Left ventricle myocardium inferior (tissue), 1 donor: ENCODE data around the gene BAG2. TPM values are rescaled to one million over a fixed set of nuclear protein-coding genes. Genes with fewer than 3 reads are reported as not detected.
A peak's percentile ranks its signal among the peaks of the same experiment; 100 is the strongest.

Source experiments
- DNase-seq: peaks from one replicate; pipeline ENCODE4 v3.0.0-alpha.2; 2020
- H3K27ac ChIP-seq: fragments of 200-600 bp; replicated peaks from 2 replicates; pipeline ENCODE4 v1.8.0; 2021
- H3K27me3 ChIP-seq: fragments of 200-600 bp; 2 replicates; pipeline ENCODE4 v1.8.0; 2021; ENCODE audit warnings: low read depth
- H3K36me3 ChIP-seq: fragments of 200-600 bp; 2 replicates; pipeline ENCODE4 v1.8.0; 2021
- H3K4me1 ChIP-seq: fragments of 200-600 bp; 2 replicates; pipeline ENCODE4 v1.8.0; 2021
- H3K4me3 ChIP-seq: fragments of 200-600 bp; 2 replicates; pipeline ENCODE4 v1.8.0; 2021; ENCODE audit warnings: mild to moderate bottlenecking, moderate library complexity
- H3K9me3 ChIP-seq: fragments of 200-600 bp; replicated peaks from 2 replicates; pipeline ENCODE4 v1.8.0; 2021
- intact Hi-C: fragments of 100-400 bp; cut with micrococcal nuclease; formaldehyde crosslinking; loops from one replicate; pipeline ENCODE4 v1.11.0; 2022
- total RNA-seq: library from RNA; stranded (reverse); fragmentation: NEBNext Ultra II Directional; extraction: Animal tissue kit (Norgen Biotek cat#: 25700); gene quantifications from one replicate; pipeline ENCODE4 v1.2.1, GENCODE V29; 2021
- TF ChIP-seq, protein P1 (sequence below): fragments of 200-600 bp; IDR thresholded peaks from 2 replicates; pipeline ENCODE4 v1.8.0; 2021; ENCODE audit warnings: antibody characterized with exemption, mild to moderate bottlenecking, borderline replicate concordance
- donor health status: DM: no; HTN: yes; CAD: no; lungs with severe emphysema.

Gene BAG2
- total RNA-seq, 1 donor from 2014 or later, result 11.2 TPM

- no peaks in the 10 kb centered on the region for H3K9me3 ChIP-seq
- DNase-seq, result no peak
- H3K4me3 ChIP-seq, result no peak overlapping the region
- no peaks in the 10 kb centered on the region for H3K36me3 ChIP-seq
- H3K27me3 ChIP-seq, result no peaks in the 10 kb centered on the region
- H3K4me1 ChIP-seq, result no peaks in the 10 kb centered on the region
- H3K27ac ChIP-seq, result no peak overlapping the region
- TF ChIP-seq, protein P1, sequence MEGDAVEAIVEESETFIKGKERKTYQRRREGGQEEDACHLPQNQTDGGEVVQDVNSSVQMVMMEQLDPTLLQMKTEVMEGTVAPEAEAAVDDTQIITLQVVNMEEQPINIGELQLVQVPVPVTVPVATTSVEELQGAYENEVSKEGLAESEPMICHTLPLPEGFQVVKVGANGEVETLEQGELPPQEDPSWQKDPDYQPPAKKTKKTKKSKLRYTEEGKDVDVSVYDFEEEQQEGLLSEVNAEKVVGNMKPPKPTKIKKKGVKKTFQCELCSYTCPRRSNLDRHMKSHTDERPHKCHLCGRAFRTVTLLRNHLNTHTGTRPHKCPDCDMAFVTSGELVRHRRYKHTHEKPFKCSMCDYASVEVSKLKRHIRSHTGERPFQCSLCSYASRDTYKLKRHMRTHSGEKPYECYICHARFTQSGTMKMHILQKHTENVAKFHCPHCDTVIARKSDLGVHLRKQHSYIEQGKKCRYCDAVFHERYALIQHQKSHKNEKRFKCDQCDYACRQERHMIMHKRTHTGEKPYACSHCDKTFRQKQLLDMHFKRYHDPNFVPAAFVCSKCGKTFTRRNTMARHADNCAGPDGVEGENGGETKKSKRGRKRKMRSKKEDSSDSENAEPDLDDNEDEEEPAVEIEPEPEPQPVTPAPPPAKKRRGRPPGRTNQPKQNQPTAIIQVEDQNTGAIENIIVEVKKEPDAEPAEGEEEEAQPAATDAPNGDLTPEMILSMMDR, result no peak
- intact Hi-C loops, result no loop called here
Observed at GRCh38 chr6:57210060-57210459, 37.9 kb downstream of the BAG2 start.

DNA sequence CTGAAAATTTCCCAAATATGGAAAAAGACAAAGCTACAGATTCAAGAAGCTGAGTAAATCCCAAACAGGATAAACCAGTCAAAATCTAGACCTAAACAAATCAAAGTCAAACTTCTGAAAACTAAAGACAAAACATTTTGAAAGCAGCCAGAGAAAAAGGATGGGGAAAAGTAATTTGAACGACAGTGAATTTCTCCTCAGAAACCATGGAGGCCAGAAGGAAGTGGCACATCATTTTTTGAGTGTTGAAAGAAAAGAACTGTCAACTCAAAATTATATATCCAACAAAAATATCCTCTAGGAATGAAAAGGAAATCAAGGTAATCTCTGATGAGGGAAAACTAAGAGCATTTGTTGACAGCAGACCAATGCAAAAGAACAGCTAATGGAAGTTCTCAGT, 43.1 kb downstream of the BAG2 start:
- Histone ChIP-seq H3K36me3 (no peaks in the 10 kb centered on the region), H3K4me3 (no peak overlapping the region), H3K27me3 (no peaks in the 10 kb centered on the region), H3K27ac (no peak overlapping the region), H3K9me3 (no peaks in the 10 kb centered on the region), H3K4me1 (no peaks in the 10 kb centered on the region)
- intact Hi-C loops, result no loop called here
- TF ChIP-seq, protein P1, result no peak
- no peak for DNase-seq

DNA sequence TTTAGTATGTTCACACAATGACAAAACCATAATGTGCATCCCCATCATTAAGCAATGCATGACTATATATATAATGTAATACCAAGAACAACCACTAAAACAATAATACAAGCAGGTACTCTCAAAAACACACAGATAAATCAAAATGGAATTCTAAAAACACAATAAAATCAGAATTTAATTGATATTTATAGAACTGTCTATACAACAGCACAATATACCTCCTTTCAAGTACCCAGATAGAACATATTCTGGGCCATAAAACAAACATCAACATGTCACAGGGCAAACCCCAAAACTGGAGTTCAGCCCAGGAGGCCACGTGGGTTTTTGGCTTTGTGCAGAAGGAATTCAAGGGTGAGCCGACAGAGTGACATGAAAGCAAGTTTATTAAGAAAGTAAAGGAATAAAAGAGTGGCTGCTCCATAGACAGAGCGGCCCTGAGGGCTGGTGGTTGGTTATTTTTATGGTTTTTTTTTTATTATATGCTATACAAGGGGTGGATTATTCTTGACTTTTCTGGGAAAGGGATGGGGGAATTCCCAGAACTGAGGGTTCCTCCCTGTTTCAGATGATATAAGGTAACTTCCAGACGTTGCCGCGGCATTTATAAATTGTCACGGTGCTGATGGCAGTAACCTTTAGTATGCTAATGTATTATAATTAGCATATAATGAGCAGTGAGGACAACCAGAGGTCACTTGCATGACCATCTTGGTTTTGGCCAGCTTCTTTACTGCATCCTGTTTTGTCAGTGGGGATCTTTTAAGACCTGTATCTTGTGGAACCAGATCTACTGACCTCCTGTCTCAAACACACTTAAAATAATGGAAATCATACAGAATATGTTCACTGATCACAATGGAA, 44.3 kb downstream of the BAG2 start:
- intact Hi-C loops, result no loop called here
- no peak overlapping the region for H3K4me3 ChIP-seq
- H3K9me3 ChIP-seq, result no peaks in the 10 kb centered on the region
- H3K27me3 ChIP-seq, result no peaks in the 10 kb centered on the region
- no peak for DNase-seq
- peaks cover 8% of the 10 kb centered on the region for H3K4me1 ChIP-seq
- TF ChIP-seq, protein P1, result peak; percentile 18
- no peak overlapping the region for H3K27ac ChIP-seq
- H3K36me3 ChIP-seq, result no peaks in the 10 kb centered on the region

- Histone ChIP-seq H3K4me3 (no peak overlapping the region), H3K9me3 (no peaks in the 10 kb centered on the region), H3K36me3 (no peaks in the 10 kb centered on the region), H3K4me1 (peaks cover 15% of the 10 kb centered on the region), H3K27ac (no peak overlapping the region), H3K27me3 (no peaks in the 10 kb centered on the region)
- intact Hi-C loops, result no loop called here
- TF ChIP-seq, protein P1, result no peak
- no peak for DNase-seq
Observed at GRCh38 chr6:57217270-57217669, 45.1 kb downstream of the BAG2 start.

GRCh38 chr6:57220083-57220703, 48.1 kb downstream of the BAG2 start:
- DNase-seq, result no peak
- Histone ChIP-seq H3K27ac (no peak overlapping the region), H3K36me3 (no peaks in the 10 kb centered on the region), H3K4me3 (no peak overlapping the region), H3K27me3 (no peaks in the 10 kb centered on the region), H3K9me3 (no peaks in the 10 kb centered on the region), H3K4me1 (peaks cover 22% of the 10 kb centered on the region)
- TF ChIP-seq, protein P1, result no peak
- intact Hi-C loops, result no loop called here
